GM12892 (cell line): Measurements from ENCODE around the gene TMEM11.

Experiments
- POLR2A ChIP-seq: IDR thresholded peaks from 2 replicates; pipeline ENCODE4 v1.6.1; 2011; ENCODE audit warnings: low read depth, low read length, control low read depth
- POLR2AphosphoS5 ChIP-seq: IDR thresholded peaks from 2 replicates; pipeline ENCODE4 v1.6.1; 2011; ENCODE audit warnings: low read depth, low read length, control low read depth

GRCh38 chr17:21201874-21202273, 12.1 kb downstream of the TMEM11 start:
- TF ChIP-seq POLR2AphosphoS5 (no peak), POLR2A (no peak)
